T47D (cell line): ENCODE results near the gene ZHX3.
"Not testable (repeated sequence)": the region's sequence is repeated elsewhere in the genome, so short reads cannot be mapped to it uniquely, and the experiment has no call there.

Experiments used
- DNase-seq, 2 experiments: peaks; one replicate each; pipeline versions ENCODE4 v3.0.0 to v3.0.0-alpha.2; 2011 to 2012; ENCODE audit warnings: low read depth in 1 of 2, low spot score in 1 of 2
- JUND ChIP-seq: IDR thresholded peaks from 2 replicates; pipeline ENCODE4 v1.6.1; 2012; ENCODE audit warnings: low read depth
- in situ Hi-C: cut with HindIII; loops from 2 replicates; pipeline ENCODE4 v1.10.0; 2016; ENCODE audit warnings: low sequenced_read_pairs, low pct_unique_long_range_greater_than_20kb

ZHX3 gene

GRCh38 chr20:41314386-41314785, 3.1 kb downstream of the ZHX3 start:
- in situ Hi-C loops, result no loop called here

GRCh38 chr20:41312009-41312408, 5.5 kb downstream of the ZHX3 start:
- DNase-seq, in situ Hi-C loops: not testable (repeated sequence)

More at GRCh38 chr20:41314386-41314785, 3.1 kb downstream of the ZHX3 start:
- no peak for DNase-seq
- TF ChIP-seq JUND, result no peak

GRCh38 chr20:41309817-41310216, 7.7 kb downstream of the ZHX3 start:
- no peak for TF ChIP-seq JUND
- no peak for DNase-seq
- in situ Hi-C loops, result no loop called here

DNA sequence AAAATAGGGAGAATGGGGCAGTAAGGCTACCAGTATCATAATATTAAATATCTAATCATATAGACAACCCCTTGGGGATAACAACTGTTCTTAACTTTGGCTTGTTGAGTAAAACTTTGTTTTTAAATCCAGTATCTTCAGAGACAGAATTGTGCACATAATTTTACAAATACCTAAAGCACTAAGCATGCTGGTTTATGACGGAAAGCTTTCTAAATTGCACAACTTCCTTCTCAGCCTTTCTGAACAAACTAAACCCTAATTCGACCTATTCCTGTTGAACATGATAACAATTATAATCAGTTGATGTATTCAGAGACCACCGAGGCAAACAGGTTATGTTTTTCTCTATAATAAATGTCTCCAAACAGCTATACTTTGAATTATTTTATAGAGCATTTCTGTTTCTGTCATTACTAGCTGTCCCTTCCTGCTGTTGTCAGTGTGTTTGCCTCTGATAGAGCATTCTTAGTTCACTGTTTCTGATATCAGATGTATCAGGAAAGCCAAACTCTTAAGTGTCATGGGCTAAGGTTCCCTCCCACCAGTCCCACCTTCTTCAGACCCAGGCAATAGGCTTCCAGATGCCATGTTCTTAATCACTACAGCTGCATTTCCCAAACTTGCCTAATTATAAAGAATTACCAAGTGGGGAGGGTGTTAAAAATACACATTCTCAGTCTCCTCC, 8.7 kb downstream of the ZHX3 start:
- no peak for DNase-seq
- in situ Hi-C loops, result no loop called here
- TF ChIP-seq JUND, result no peak

DNA sequence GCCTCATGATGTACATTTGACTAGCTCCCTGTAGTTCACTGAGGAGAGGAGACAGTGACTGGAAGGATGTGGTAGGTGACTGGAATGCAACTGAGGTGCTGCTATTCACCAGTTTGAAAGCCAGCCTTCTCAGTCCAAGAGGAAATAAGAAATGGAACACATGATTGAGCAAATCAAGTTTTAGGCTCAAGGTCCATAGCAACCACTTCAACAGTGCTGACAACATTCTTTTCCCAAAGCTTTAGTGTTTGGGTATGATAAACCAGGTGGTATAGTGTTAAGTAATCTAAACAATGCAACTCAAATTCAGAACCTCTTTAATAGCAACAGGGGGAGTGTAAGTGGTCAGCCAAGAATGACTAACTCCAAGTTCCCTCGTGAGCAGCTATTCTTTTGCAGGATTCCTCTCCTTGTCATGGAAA, 9.2 kb downstream of the ZHX3 start:
- no peak for TF ChIP-seq JUND
- no peak for DNase-seq
- in situ Hi-C loops, result no loop called here

- TF ChIP-seq JUND, result no peak
- in situ Hi-C loops, result no loop called here
- DNase-seq, result no peak
These were observed 10.5 kb downstream of the ZHX3 start for GRCh38 chr20:41307021-41307420.

DNA sequence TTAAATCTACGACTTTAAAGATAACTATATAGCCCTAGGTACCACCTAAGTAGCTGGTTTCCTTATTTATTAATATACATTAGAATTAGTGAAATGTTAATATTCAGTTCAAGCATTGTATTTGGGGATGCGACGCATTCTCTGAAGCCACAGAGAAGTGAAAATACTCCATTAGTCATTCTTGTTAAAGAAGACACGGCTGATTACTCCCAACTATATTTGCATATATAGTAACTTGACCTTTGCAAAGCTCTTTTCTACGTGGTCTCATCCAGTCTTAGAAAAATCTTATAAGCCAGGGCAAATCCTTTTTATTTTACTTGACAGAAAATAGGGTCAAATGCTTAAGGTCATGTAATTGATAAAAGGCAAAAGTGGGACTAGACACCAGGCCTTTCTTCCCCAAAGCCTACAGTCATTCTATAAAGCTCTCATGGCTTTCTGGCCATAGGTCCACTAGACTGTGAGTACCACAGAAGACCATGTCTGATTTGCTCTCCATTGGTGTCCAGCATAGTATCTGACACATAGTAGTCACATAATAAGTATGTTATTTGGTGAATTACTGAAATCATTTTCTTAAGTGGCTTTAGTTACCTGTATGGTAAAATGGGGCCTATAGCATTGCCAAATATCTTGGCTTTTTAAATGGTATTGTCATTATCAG, 11.3 kb downstream of the ZHX3 start:
- no peak for DNase-seq
- TF ChIP-seq JUND, result no peak
- in situ Hi-C loops, result no loop called here

- in situ Hi-C loops, result no loop called here
- DNase-seq, result no peak
- no peak for TF ChIP-seq JUND
These were observed 13.0 kb downstream of the ZHX3 start for GRCh38 chr20:41304424-41305079.

GRCh38 chr20:41304002-41304401, 13.5 kb downstream of the ZHX3 start:
- no peak for TF ChIP-seq JUND
- DNase-seq, result no peak
- in situ Hi-C loops, result no loop called here

DNA sequence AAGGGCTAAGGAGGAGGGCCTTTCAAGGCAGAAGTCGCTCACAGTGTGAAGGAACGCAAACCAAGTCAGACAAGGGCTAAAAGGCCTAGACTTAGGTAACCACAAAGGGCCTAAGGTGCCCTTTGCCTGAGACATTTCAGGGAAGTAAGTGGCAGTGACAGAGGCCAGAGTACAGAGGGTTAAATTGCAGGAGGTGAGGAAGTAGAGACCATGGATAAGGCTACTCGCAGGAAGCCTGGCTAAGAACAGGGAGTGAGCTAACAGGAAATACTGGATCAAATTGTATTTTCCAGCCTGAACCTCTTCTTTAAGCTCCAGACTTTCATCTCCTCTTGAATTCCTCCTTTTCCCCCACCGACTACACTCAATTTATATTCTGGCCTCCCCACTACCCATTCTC, 16.6 kb downstream of the ZHX3 start:
- peak; percentile 40 to 42 for DNase-seq
- in situ Hi-C loops, result no loop called here
- no peak for TF ChIP-seq JUND

GRCh38 chr20:41300383-41300782, 17.1 kb downstream of the ZHX3 start:
- no peak for DNase-seq
- no peak for TF ChIP-seq JUND
- in situ Hi-C loops, result no loop called here

GRCh38 chr20:41299899-41300298, 17.6 kb downstream of the ZHX3 start:
- in situ Hi-C loops, result no loop called here
- no peak for DNase-seq

More at GRCh38 chr20:41299899-41300298, 17.6 kb downstream of the ZHX3 start:
- TF ChIP-seq JUND, result no peak
